ENCODE measurements around the gene RGL4. TPM values are rescaled to one million over a fixed set of nuclear protein-coding genes. Genes with fewer than 3 reads are reported as not detected.

The RGL4 gene
- total and polyA plus RNA-seq, 2 donors from 2014 or later: 0.60 to 0.80 TPM

GRCh38 chr22:23691748-23692423 is 1.1 kb downstream of the RGL4 start:
- no peak overlapping the region for H3K27ac ChIP-seq (ENCODE audit: low read depth in 2 of 2, low read length in 2 of 2)
- no peaks in the 10 kb centered on the region for H3K9me3 ChIP-seq (ENCODE audit: control insufficient read depth in 2 of 3, insufficient read depth in 1 of 3, low read length in 3 of 3)
- H3K36me3 ChIP-seq (ENCODE audit: control insufficient read depth in 2 of 3, insufficient read depth in 3 of 3, low read length in 3 of 3): peaks cover 0 to 41% (median 30%) of the 10 kb centered on the region in 3 donors
- FAIRE-seq (no peak), DNase-seq (no peak)
- H3K9ac ChIP-seq (ENCODE audit: low read length in 3 of 3): no peak overlapping the region
- intact Hi-C loops (cut with DNase I): no loop called here
- no peak for TF ChIP-seq CTCF (IDR thresholded peaks at IDR 0.05; ENCODE audit: borderline replicate concordance, extremely low read depth, insufficient read depth)
- no peak overlapping the region for H3K4me3 ChIP-seq (ENCODE audit: low read length in 3 of 3)
- H3K4me1 ChIP-seq (ENCODE audit: control insufficient read depth in 2 of 3, insufficient read depth in 2 of 3, low read depth in 1 of 3, low read length in 3 of 3): no peaks in the 10 kb centered on the region
- H3K27me3 ChIP-seq (ENCODE audit: control insufficient read depth, insufficient read depth, low read length): no peaks in the 10 kb centered on the region

DNA sequence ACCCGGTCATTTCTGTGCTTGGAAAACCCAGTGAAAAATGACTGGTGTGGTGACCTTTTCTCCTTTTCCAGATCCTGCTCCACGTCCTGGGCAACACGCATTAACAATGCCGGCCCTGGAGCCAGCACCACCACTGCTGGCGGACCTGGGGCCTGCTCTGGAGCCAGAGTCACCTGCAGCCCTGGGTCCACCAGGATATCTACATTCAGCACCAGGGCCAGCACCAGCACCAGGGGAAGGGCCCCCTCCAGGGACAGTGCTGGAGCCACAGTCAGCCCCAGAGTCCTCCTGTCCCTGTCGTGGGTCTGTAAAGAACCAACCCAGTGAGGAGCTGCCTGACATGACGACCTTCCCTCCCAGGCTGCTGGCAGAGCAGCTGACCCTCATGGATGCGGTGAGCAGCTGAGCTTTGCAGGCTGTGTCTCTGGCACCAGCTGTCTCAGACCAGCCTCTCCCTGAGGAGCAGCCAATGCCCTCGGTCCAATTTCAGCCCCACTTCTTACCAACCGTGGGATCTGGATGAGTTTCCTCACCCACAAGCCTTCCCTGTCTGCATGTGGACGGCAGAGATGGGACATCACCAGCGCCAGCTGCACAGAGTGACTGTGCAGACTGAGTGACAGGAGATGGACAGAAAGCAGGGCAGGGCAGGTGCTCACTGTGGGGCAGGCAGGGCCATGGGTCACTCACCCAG is 1.9 kb downstream of the RGL4 start:
- no peak overlapping the region for H3K27ac ChIP-seq (ENCODE audit: low read depth in 2 of 2, low read length in 2 of 2)
- peaks cover 0 to 41% (median 31%) of the 10 kb centered on the region in 3 donors for H3K36me3 ChIP-seq (ENCODE audit: control insufficient read depth in 2 of 3, insufficient read depth in 3 of 3, low read length in 3 of 3)
- intact Hi-C loops (cut with DNase I): no loop called here
- H3K4me1 ChIP-seq (ENCODE audit: control insufficient read depth in 2 of 3, insufficient read depth in 2 of 3, low read depth in 1 of 3, low read length in 3 of 3): no peaks in the 10 kb centered on the region
- DNase-seq (no peak), FAIRE-seq (no peak)
- TF ChIP-seq CTCF (IDR thresholded peaks at IDR 0.05; ENCODE audit: borderline replicate concordance, extremely low read depth, insufficient read depth): no peak
- no peak overlapping the region for H3K9ac ChIP-seq (ENCODE audit: low read length in 3 of 3)
- H3K9me3 ChIP-seq (ENCODE audit: control insufficient read depth in 2 of 3, insufficient read depth in 1 of 3, low read length in 3 of 3): no peaks in the 10 kb centered on the region
- no peaks in the 10 kb centered on the region for H3K27me3 ChIP-seq (ENCODE audit: control insufficient read depth, insufficient read depth, low read length)
- H3K4me3 ChIP-seq (ENCODE audit: low read length in 3 of 3): no peak overlapping the region

DNA sequence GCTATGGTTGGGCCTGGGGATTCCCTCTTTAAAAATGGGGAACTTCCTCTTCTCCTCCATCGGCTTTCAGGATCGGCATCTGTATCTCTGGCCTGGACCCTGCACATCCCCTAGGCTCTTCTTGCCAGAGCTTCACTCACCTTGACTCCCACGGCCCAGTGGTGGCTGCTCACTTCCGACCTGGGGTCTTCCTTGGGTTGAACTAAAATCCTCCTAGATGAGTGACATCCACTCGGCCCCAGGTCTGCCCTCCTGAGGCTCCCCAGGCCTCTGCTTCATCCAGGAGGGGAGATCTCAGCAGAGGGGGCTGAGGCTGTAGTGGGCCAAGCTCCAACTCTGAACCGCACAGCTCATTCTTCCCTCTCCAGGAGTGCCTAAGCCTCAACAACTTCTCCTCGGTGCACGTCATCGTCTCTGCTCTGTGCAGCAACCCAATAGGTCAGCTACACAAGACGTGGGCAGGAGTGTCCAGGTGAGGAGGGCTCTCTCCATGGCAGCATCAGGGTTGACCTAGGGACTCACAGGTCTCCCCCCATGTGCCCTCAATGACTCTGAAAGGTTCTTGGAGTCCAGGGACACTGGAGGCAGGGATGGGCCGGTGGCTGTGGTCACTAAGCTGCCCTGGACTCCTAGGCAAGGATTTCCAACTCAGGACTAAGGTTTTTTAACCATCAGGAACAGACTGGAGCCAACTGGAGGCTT is 3.3 kb downstream of the RGL4 start:
- H3K36me3 ChIP-seq (ENCODE audit: control insufficient read depth in 2 of 3, insufficient read depth in 3 of 3, low read length in 3 of 3): peaks cover 0 to 51% (median 32%) of the 10 kb centered on the region in 3 donors
- no peak overlapping the region for H3K4me3 ChIP-seq (ENCODE audit: low read length in 3 of 3)
- DNase-seq: peak in 1 of 5 donors; percentile 26
- intact Hi-C loops (cut with DNase I): no loop called here
- no peak for FAIRE-seq
- H3K4me1 ChIP-seq (ENCODE audit: control insufficient read depth in 2 of 3, insufficient read depth in 2 of 3, low read depth in 1 of 3, low read length in 3 of 3): no peaks in the 10 kb centered on the region
- no peak overlapping the region for H3K27ac ChIP-seq (ENCODE audit: low read depth in 2 of 2, low read length in 2 of 2)
- no peaks in the 10 kb centered on the region for H3K27me3 ChIP-seq (ENCODE audit: control insufficient read depth, insufficient read depth, low read length)
- TF ChIP-seq CTCF (IDR thresholded peaks at IDR 0.05; ENCODE audit: borderline replicate concordance, extremely low read depth, insufficient read depth): no peak
- H3K9ac ChIP-seq (ENCODE audit: low read length in 3 of 3): no peak overlapping the region
- H3K9me3 ChIP-seq (ENCODE audit: control insufficient read depth in 2 of 3, insufficient read depth in 1 of 3, low read length in 3 of 3): no peaks in the 10 kb centered on the region
